GM12878 (cell line): ENCODE data around the gene DOLPP1. TPM values are rescaled to one million over a fixed set of nuclear protein-coding genes. Genes with fewer than 3 reads are reported as not detected.

Experiments used
- ATAC-seq: fragments of 200-7000 bp; cut with Tn5 transposase; 3 replicates; pipeline ENCODE4 v1.9.1; 2020; ENCODE audit warnings: mild to moderate bottlenecking, moderate library complexity
- BruUV-seq: library from RNA; stranded (reverse); fragments of 400-500 nt; replicated peaks from 2 replicates; lab custom pipeline; 2021; lab: Mats Ljungman, UMichigan
- CTCF ChIA-PET: fragments of 300-600 bp; sonication (Branson Sonifier 250); formaldehyde crosslinking; extraction: SDS; loops from one replicate; lab custom pipeline; 2021; ENCODE audit warnings: inconsistent platforms; lab: Yijun Ruan, JAX
- POLR2A ChIA-PET: fragments of 350-600 bp; formaldehyde crosslinking; extraction: SDS; loops from one replicate; lab custom pipeline; 2021; ENCODE audit warnings: inconsistent platforms; lab: Charles Lee
- RAD21 ChIA-PET: fragments of 300-600 bp; sonication (Branson Sonifier 250); formaldehyde crosslinking; loops from one replicate; lab custom pipeline; 2023; ENCODE audit warnings: antibody characterized with exemption; ENCODE audit not compliant: unreplicated experiment; lab: Charles Lee
- SMC1A ChIA-PET: fragments of 300-600 bp; sonication (Branson Sonifier 250); formaldehyde crosslinking; loops from one replicate; lab custom pipeline; 2023; ENCODE audit not compliant: unreplicated experiment, uncharacterized antibody; lab: Charles Lee
- DNase-seq: peaks from one replicate; pipeline ENCODE4 v3.0.0-alpha.2; 2011; ENCODE audit warnings: low read depth, low spot score
- FAIRE-seq: peaks from 3 replicates; lab custom pipeline; 2011; peaks lifted over from hg19 to GRCh38; lab: Jason Lieb, UNC
- H2AFZ ChIP-seq: 2 replicates; pipeline ENCODE4 v1.6.0; 2011; ENCODE audit warnings: low read depth, low read length, control low read depth; ENCODE audit not compliant: control insufficient read depth
- H3K27ac ChIP-seq: 2 replicates; pipeline ENCODE4 v1.5.1; 2011; ENCODE audit warnings: control low read depth; ENCODE audit not compliant: control insufficient read depth, insufficient read depth
- H3K27me3 ChIP-seq, 2 experiments: replicated peaks in 1 of 2; 2 replicates each; pipeline versions ENCODE4 v1.6.0 to v1.6.1; 2011; ENCODE audit warnings: low read length in 1 of 2; ENCODE audit not compliant: control insufficient read depth in 2 of 2, insufficient read depth in 2 of 2
- H3K36me3 ChIP-seq, 2 experiments: 2 replicates each; pipeline ENCODE4 v1.5.1; 2011; ENCODE audit warnings: low read length in 1 of 2; ENCODE audit not compliant: control insufficient read depth in 2 of 2, insufficient read depth in 2 of 2
- H3K4me1 ChIP-seq: 2 replicates; pipeline ENCODE4 v1.6.1; 2011; ENCODE audit warnings: mild to moderate bottlenecking, low read length, moderate library complexity, mixed read lengths; ENCODE audit not compliant: control insufficient read depth, insufficient read depth
- H3K4me2 ChIP-seq: 2 replicates; pipeline ENCODE4 v1.6.0; 2011; ENCODE audit warnings: control low read depth; ENCODE audit not compliant: control insufficient read depth, insufficient read depth
- H3K4me3 ChIP-seq: fragments of 200-600 bp; sonication (generic); 2 replicates; pipeline ENCODE4 v1.5.1; 2016
- H3K79me2 ChIP-seq: 2 replicates; pipeline ENCODE4 v1.6.0; 2011; ENCODE audit warnings: low read length; ENCODE audit not compliant: control insufficient read depth, insufficient read depth
- H3K9ac ChIP-seq: 2 replicates; pipeline ENCODE4 v1.8.0; 2011; ENCODE audit warnings: low read length, control low read depth, mixed read lengths; ENCODE audit not compliant: control insufficient read depth, insufficient read depth
- H3K9me3 ChIP-seq: replicated peaks from 3 replicates; pipeline ENCODE4 v1.5.1; 2011; ENCODE audit warnings: mild to moderate bottlenecking, low read length; ENCODE audit not compliant: control insufficient read depth, insufficient read depth
- H4K20me1 ChIP-seq: 2 replicates; pipeline ENCODE4 v1.6.0; 2011; ENCODE audit not compliant: control insufficient read depth, insufficient read depth
- E2F8 ChIP-seq: fragments of 450-650 bp; IDR thresholded peaks from 2 replicates; pipeline ENCODE4 v1.6.1; 2018; ENCODE audit warnings: mild to moderate bottlenecking, low read depth, moderate library complexity; ENCODE audit not compliant: partially characterized antibody
- ETV6 ChIP-seq, 2 experiments: fragments of 450-650 bp in 1 of 2; IDR thresholded peaks in 1 of 2; conservative IDR thresholded peaks in 1 of 2; 2 replicates each; pipeline ENCODE4 v1.6.1; 2014; ENCODE audit warnings: antibody characterized with exemption in 1 of 2, borderline replicate concordance in 1 of 2, low read depth in 1 of 2, mild to moderate bottlenecking in 1 of 2, moderate library complexity in 1 of 2
- SUPT20H ChIP-seq: IDR thresholded peaks from 2 replicates; pipeline ENCODE4 v1.6.1; 2011; ENCODE audit warnings: low read depth, mild to moderate bottlenecking, low read length, moderate library complexity, borderline replicate concordance; ENCODE audit not compliant: control insufficient read depth
- ZBED1 ChIP-seq: IDR thresholded peaks from 2 replicates; pipeline ENCODE4 v1.6.1; 2016; ENCODE audit warnings: borderline replicate concordance
- ZNF217 ChIP-seq: fragments of 450-650 bp; IDR thresholded peaks from 2 replicates; pipeline ENCODE4 v1.6.1; 2017; ENCODE audit warnings: antibody characterized with exemption, mild to moderate bottlenecking
- ZNF274 ChIP-seq: IDR thresholded peaks from one replicate; pipeline ENCODE4 v1.8.0; 2011; ENCODE audit not compliant: insufficient read length, insufficient read depth
- whole genome bisulfite sequencing: methylation state at CpG from one replicate; pipeline ENCODE4 v1.1.6; 2016; ENCODE audit warnings: low lambda C conversion rate; ENCODE audit not compliant: insufficient replicate concordance, insufficient coverage; ENCODE audit errors: missing lambda C conversion rate; 5-methylcytosine and 5-hydroxymethylcytosine counted together
- in situ Hi-C: fragments of 300-500 bp; cut with MboI; formaldehyde crosslinking; loops from 9 replicates; pipeline ENCODE4 v1.14.3; 2018; ENCODE audit warnings: mixed read lengths
- intact Hi-C: fragments of 100-400 bp; cut with micrococcal nuclease; formaldehyde crosslinking; loops from one replicate; pipeline ENCODE4 v1.14.2; 2022; ENCODE audit not compliant: unreplicated experiment
- polyA plus RNA-seq, 11 experiments: library from polyadenylated mRNA; depleted of rRNA in 4 of 11; unstranded in 6 of 11; stranded (reverse) in 5 of 11; fragments of >200 nt; fragmentation: Nextera tagmentation in 4 of 11; fragmentation: Illumina TruSeq in 1 of 11; extraction: Ambion mirVana in 4 of 11; extraction: Trizol in 1 of 11; gene quantifications; 1 replicate in 1 of 11; 2 replicates in 10 of 11; pipeline versions ENCODE4 v1.2.1 to v1.2.3, GENCODE V29; 2011 to 2016; ENCODE audit warnings: inconsistent platforms in 2 of 11, missing spikeins in 2 of 11, low read depth in 1 of 11
- total RNA-seq, 4 experiments: library from RNA; depleted of rRNA in 3 of 4; stranded (reverse); fragments of >200 nt in 3 of 4; fragmentation: Illumina TruSeq in 1 of 4; extraction: Trizol in 1 of 4; gene quantifications; 2 replicates each; pipeline versions ENCODE4 v1.2.1 to v1.2.3, GENCODE V29; 2013 to 2021
- TF ChIP-seq, protein P1 (sequence below): IDR thresholded peaks from 2 replicates; pipeline ENCODE4 v1.6.1; 2011; ENCODE audit warnings: borderline replicate concordance, low read depth, mild to moderate bottlenecking, moderate library complexity, low read length; ENCODE audit not compliant: insufficient read depth, poor library complexity, severe bottlenecking
- TF ChIP-seq, protein P2 (sequence below): fragments of 450-650 bp; IDR thresholded peaks from 2 replicates; pipeline ENCODE4 v1.6.1; 2017; ENCODE audit warnings: mild to moderate bottlenecking, moderate library complexity

DOLPP1 gene
- total and polyA plus RNA-seq, 10 of the 15 experiments (the other 5 are each of a cell fraction or from before 2014, with no cell fraction given): 0.76 to 19.9 (median 13.4) TPM

GRCh38 chr9:129064499-129064908, 16.4 kb upstream of the DOLPP1 start:
- SMC1A ChIA-PET: no interaction called here
- FAIRE-seq: no peak
- BruUV-seq: no TSS peak
- TF ChIP-seq, protein P1, sequence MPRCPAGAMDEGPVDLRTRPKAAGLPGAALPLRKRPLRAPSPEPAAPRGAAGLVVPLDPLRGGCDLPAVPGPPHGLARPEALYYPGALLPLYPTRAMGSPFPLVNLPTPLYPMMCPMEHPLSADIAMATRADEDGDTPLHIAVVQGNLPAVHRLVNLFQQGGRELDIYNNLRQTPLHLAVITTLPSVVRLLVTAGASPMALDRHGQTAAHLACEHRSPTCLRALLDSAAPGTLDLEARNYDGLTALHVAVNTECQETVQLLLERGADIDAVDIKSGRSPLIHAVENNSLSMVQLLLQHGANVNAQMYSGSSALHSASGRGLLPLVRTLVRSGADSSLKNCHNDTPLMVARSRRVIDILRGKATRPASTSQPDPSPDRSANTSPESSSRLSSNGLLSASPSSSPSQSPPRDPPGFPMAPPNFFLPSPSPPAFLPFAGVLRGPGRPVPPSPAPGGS: no peak
- TF ChIP-seq, all 136 proteins: peak for 0
- Histone ChIP-seq H3K4me1 (peaks cover 9% of the 10 kb centered on the region), H3K9me3 (no peaks in the 10 kb centered on the region), H2AFZ (no peak overlapping the region), H4K20me1 (no peaks in the 10 kb centered on the region), H3K4me2 (no peak overlapping the region), H3K79me2 (no peaks in the 10 kb centered on the region), H3K36me3 (peaks cover 0 to 8% of the 10 kb centered on the region in 2 experiments; a peak in 3 of 4 replicates), H3K9ac (no peak overlapping the region), H3K27ac (no peak overlapping the region), H3K4me3 (no peak overlapping the region), H3K27me3 (no peaks in the 10 kb centered on the region)
- intact Hi-C loops: no loop called here
- in situ Hi-C loops: no loop called here
- 91% methylated on average over 8 of the region's 8 CpGs for WGBS
- CTCF ChIA-PET: no interaction called here
- RAD21 ChIA-PET: no interaction called here
- DNase-seq: no peak
- POLR2A ChIA-PET: no interaction called here
- ATAC-seq: no peak

DNA sequence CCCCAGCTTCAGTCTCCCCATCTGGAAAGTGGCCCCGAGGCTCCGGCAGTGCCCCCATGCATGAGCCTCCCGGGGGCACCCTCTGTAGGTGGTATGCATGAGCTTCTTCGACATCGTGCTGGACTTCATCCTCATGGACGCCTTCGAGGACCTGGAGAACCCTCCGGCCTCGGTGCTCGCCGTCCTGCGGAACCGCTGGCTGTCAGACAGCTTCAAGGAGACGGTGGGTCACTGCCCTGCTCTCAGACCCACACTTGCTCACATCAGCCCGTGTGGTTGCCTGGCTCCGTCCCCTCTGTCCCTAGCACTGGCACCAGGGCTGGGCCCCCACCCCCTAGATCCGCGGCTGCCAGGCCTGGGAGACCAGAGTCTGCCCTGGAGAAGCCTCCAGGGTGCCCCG, 12.8 kb upstream of the DOLPP1 start:
- Histone ChIP-seq H3K79me2 (no peaks in the 10 kb centered on the region), H4K20me1 (no peaks in the 10 kb centered on the region), H3K4me2 (no peak overlapping the region), H3K9ac (no peak overlapping the region), H3K9me3 (no peaks in the 10 kb centered on the region), H3K36me3 (peaks cover 0 to 2% of the 10 kb centered on the region in 2 experiments; a peak in 3 of 4 replicates), H3K4me1 (peaks cover 12% of the 10 kb centered on the region), H3K27ac (no peak overlapping the region), H3K27me3 (no peaks in the 10 kb centered on the region), H3K4me3 (no peak overlapping the region), H2AFZ (no peak overlapping the region)
- ChIA-PET RAD21 (no interaction called here), POLR2A (no interaction called here), CTCF (interaction anchor here (1.1 kb wide), 1 partner anchor 543 kb away, joined by 3 read pairs; no protein-coding TSS in a partner anchor), SMC1A (no interaction called here)
- no peak for DNase-seq
- in situ Hi-C loops (no loop called here), intact Hi-C loops (no loop called here)
- BruUV-seq: no TSS peak
- no peak for FAIRE-seq
- no peak for ATAC-seq
- WGBS: 95% methylated on average over 19 of the region's 19 CpGs
- TF ChIP-seq, protein P2, sequence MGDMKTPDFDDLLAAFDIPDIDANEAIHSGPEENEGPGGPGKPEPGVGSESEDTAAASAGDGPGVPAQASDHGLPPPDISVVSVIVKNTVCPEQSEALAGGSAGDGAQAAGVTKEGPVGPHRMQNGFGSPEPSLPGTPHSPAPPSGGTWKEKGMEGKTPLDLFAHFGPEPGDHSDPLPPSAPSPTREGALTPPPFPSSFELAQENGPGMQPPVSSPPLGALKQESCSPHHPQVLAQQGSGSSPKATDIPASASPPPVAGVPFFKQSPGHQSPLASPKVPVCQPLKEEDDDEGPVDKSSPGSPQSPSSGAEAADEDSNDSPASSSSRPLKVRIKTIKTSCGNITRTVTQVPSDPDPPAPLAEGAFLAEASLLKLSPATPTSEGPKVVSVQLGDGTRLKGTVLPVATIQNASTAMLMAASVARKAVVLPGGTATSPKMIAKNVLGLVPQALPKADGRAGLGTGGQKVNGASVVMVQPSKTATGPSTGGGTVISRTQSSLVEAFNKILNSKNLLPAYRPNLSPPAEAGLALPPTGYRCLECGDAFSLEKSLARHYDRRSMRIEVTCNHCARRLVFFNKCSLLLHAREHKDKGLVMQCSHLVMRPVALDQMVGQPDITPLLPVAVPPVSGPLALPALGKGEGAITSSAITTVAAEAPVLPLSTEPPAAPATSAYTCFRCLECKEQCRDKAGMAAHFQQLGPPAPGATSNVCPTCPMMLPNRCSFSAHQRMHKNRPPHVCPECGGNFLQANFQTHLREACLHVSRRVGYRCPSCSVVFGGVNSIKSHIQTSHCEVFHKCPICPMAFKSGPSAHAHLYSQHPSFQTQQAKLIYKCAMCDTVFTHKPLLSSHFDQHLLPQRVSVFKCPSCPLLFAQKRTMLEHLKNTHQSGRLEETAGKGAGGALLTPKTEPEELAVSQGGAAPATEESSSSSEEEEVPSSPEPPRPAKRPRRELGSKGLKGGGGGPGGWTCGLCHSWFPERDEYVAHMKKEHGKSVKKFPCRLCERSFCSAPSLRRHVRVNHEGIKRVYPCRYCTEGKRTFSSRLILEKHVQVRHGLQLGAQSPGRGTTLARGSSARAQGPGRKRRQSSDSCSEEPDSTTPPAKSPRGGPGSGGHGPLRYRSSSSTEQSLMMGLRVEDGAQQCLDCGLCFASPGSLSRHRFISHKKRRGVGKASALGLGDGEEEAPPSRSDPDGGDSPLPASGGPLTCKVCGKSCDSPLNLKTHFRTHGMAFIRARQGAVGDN: no peak
- TF ChIP-seq SUPT20H (no peak), ZNF217 (no peak), ZBED1 (no peak), ZNF274 (no peak), E2F8 (no peak), ETV6 (conservative IDR thresholded peaks at IDR 0.05 in 1 of 2, IDR thresholded peaks at IDR 0.05 in 1 of 2; ENCODE audit: borderline replicate concordance in 1 of 2, low read depth in 1 of 2) (no peak)
